CD14-positive monocyte (primary cell): ENCODE results near the gene GRIA3. TPM values are rescaled to one million over a fixed set of nuclear protein-coding genes. Genes with fewer than 3 reads are reported as not detected.

ENCODE experiments used
- DNase-seq, 3 donors: peaks; one replicate each; pipeline ENCODE4 v3.0.0-alpha.2; 2011 to 2022
- H2AFZ ChIP-seq: 2 replicates; pipeline ENCODE4 v1.6.0; 2012; ENCODE audit warnings: mild to moderate bottlenecking, low read depth, low read length, inconsistent platforms; ENCODE audit not compliant: insufficient read depth, poor library complexity, severe bottlenecking
- H3K27ac ChIP-seq, 2 donors: 1 replicate in 1 of 2; 2 replicates in 1 of 2; pipeline ENCODE4 v1.5.1; 2012 to 2013; ENCODE audit warnings: low read length in 2 of 2, control low read depth in 1 of 2, inconsistent platforms in 1 of 2, low read depth in 1 of 2, mild to moderate bottlenecking in 1 of 2
- H3K27me3 ChIP-seq, 2 donors: one replicate each; pipeline versions ENCODE4 v1.6.0 to v1.6.1; 2011 to 2013; ENCODE audit warnings: low read length in 2 of 2; ENCODE audit not compliant: control insufficient read depth in 2 of 2, insufficient read depth in 2 of 2
- H3K36me3 ChIP-seq, 2 donors: replicated peaks in 1 of 2; 1 replicate in 1 of 2; 2 replicates in 1 of 2; pipeline versions ENCODE4 v1.5.1 to v1.6.1; 2012 to 2013; ENCODE audit warnings: low read length in 2 of 2, control low read depth in 1 of 2, inconsistent platforms in 1 of 2, mild to moderate bottlenecking in 1 of 2; ENCODE audit not compliant: insufficient read depth in 2 of 2, control insufficient read depth in 1 of 2
- H3K4me1 ChIP-seq, 2 donors: 1 replicate in 1 of 2; 2 replicates in 1 of 2; pipeline versions ENCODE4 v1.5.1 to v1.6.1; 2012 to 2013; ENCODE audit warnings: low read length in 2 of 2, control low read depth in 1 of 2, inconsistent platforms in 1 of 2, mild to moderate bottlenecking in 1 of 2, moderate library complexity in 1 of 2; ENCODE audit not compliant: insufficient read depth in 2 of 2, control insufficient read depth in 1 of 2
- H3K4me2 ChIP-seq: replicated peaks from 2 replicates; pipeline ENCODE3; 2012; ENCODE audit warnings: low read length, moderate library complexity, mild to moderate bottlenecking; ENCODE audit not compliant: poor library complexity, severe bottlenecking; ENCODE audit errors: extremely low read depth
- H3K4me3 ChIP-seq, 3 experiments: fragments of 200-600 bp in 1 of 3; sonication (generic) in 1 of 3; replicated peaks in 1 of 3; 1 replicate in 2 of 3; 2 replicates in 1 of 3; pipeline ENCODE4 v1.5.1; 2011 to 2013; ENCODE audit warnings: low read length in 3 of 3, mild to moderate bottlenecking in 3 of 3, control low read depth in 2 of 3, low read depth in 2 of 3, inconsistent platforms in 1 of 3, moderate library complexity in 1 of 3
- H3K79me2 ChIP-seq: 2 replicates; pipeline ENCODE4 v1.6.0; 2012; ENCODE audit warnings: mild to moderate bottlenecking, control low read depth, inconsistent platforms, low read length, moderate library complexity; ENCODE audit not compliant: insufficient read depth
- H3K9ac ChIP-seq: 2 replicates; pipeline ENCODE4 v1.6.0; 2017; ENCODE audit warnings: low read length, mild to moderate bottlenecking; ENCODE audit not compliant: insufficient read depth, poor library complexity, severe bottlenecking
- H3K9me3 ChIP-seq, 2 donors: replicated peaks in 1 of 2; 1 replicate in 1 of 2; 2 replicates in 1 of 2; pipeline versions ENCODE4 v1.5.1 to v1.6.1; 2012 to 2013; ENCODE audit warnings: low read length in 2 of 2, control low read depth in 1 of 2; ENCODE audit not compliant: control insufficient read depth in 1 of 2, insufficient read depth in 1 of 2
- H4K20me1 ChIP-seq: 2 replicates; pipeline ENCODE4 v1.6.0; 2012; ENCODE audit warnings: mild to moderate bottlenecking, low read length, control low read depth, moderate library complexity; ENCODE audit not compliant: insufficient read depth
- H3K27ac Mint-ChIP-seq, 7 donors: one replicate each; pipeline ENCODE4 v1.8.0; 2020; ENCODE audit warnings: mild to moderate bottlenecking in 7 of 7, mixed read lengths in 7 of 7, moderate library complexity in 6 of 7, inconsistent platforms in 2 of 7
- H3K27me3 Mint-ChIP-seq, 3 donors: one replicate each; pipeline ENCODE4 v1.8.0; 2021 to 2022; ENCODE audit warnings: low read depth in 3 of 3, mild to moderate bottlenecking in 3 of 3, mixed read lengths in 3 of 3, moderate library complexity in 3 of 3, inconsistent platforms in 1 of 3
- H3K36me3 Mint-ChIP-seq, 2 donors: one replicate each; pipeline ENCODE4 v1.8.0; 2020; ENCODE audit warnings: mixed read lengths in 2 of 2, inconsistent platforms in 1 of 2, mild to moderate bottlenecking in 1 of 2
- H3K4me1 Mint-ChIP-seq: one replicate; pipeline ENCODE4 v1.8.0; 2020; ENCODE audit warnings: mild to moderate bottlenecking, mixed read lengths
- H3K4me3 Mint-ChIP-seq, 2 donors: one replicate each; pipeline ENCODE4 v1.8.0; 2020; ENCODE audit warnings: mild to moderate bottlenecking in 2 of 2, mixed read lengths in 2 of 2, moderate library complexity in 1 of 2
- H3K9me3 Mint-ChIP-seq, 7 donors: one replicate each; pipeline ENCODE4 v1.8.0; 2020 to 2022; ENCODE audit warnings: mixed read lengths in 7 of 7, mild to moderate bottlenecking in 6 of 7, moderate library complexity in 6 of 7, inconsistent platforms in 2 of 7
- CTCF ChIP-seq: fragments of 200-600 bp; IDR thresholded peaks from one replicate; pipeline ENCODE4 v1.8.0; 2022; ENCODE audit warnings: antibody characterized with exemption, mild to moderate bottlenecking
- WGBS: methylation state at CpG from one replicate; pipeline ENCODE4 v1.1.5; 2013; ENCODE audit warnings: missing lambda C conversion rate; ENCODE audit not compliant: insufficient coverage; 5-methylcytosine and 5-hydroxymethylcytosine counted together
- intact Hi-C, 2 donors: fragments of 100-400 bp; cut with micrococcal nuclease; formaldehyde crosslinking; loops; one replicate each; pipeline versions ENCODE4 v1.15.0 to v1.15.1; 2023
- polyA plus RNA-seq, 3 donors: library from polyadenylated mRNA; depleted of rRNA in 1 of 3; unstranded in 2 of 3; stranded (reverse) in 1 of 3; fragments of 300-500 nt in 2 of 3; fragments of >200 nt in 1 of 3; fragmentation: Illumina TruSeq in 2 of 3; gene quantifications; 1 replicate in 2 of 3; 2 replicates in 1 of 3; pipeline ENCODE4 v1.2.3, GENCODE V29; 2012 to 2021

GRIA3 gene
- polyA plus RNA-seq, 3 donors: not detected

- no peaks in the 10 kb centered on the region for H3K79me2 ChIP-seq
- H3K27me3 ChIP-seq: no peaks in the 10 kb centered on the region
- H3K27ac ChIP-seq: no peak overlapping the region
- no peak overlapping the region for H3K9ac ChIP-seq
- DNase-seq: no peak
- H3K36me3 ChIP-seq: no peaks in the 10 kb centered on the region
- Mint-ChIP-seq H3K36me3 (no peaks in the 10 kb centered on the region), H3K27me3 (no peaks in the 10 kb centered on the region), H3K4me1 (no peaks in the 10 kb centered on the region), H3K9me3 (peaks cover 0 to 2% (median 0%) of the 10 kb centered on the region in 7 donors), H3K27ac (no peak overlapping the region), H3K4me3 (no peak overlapping the region)
- H2AFZ ChIP-seq: no peak overlapping the region
- no peak overlapping the region for H3K4me3 ChIP-seq
- no CpG with 5 or more reads among the region's 7 CpGs for WGBS
- no peak overlapping the region for H3K4me2 ChIP-seq
- no peaks in the 10 kb centered on the region for H4K20me1 ChIP-seq
- no peaks in the 10 kb centered on the region for H3K4me1 ChIP-seq
- intact Hi-C loops: no loop called here
- TF ChIP-seq CTCF: no peak
- no peaks in the 10 kb centered on the region for H3K9me3 ChIP-seq
These were observed 30.2 kb upstream of the GRIA3 start for GRCh38 chrX:123153846-123154335.

- H3K36me3 ChIP-seq: no peaks in the 10 kb centered on the region
- WGBS: no CpG with 5 or more reads among the region's 1 CpG
- TF ChIP-seq CTCF: no peak
- H3K79me2 ChIP-seq: no peaks in the 10 kb centered on the region
- no peak for DNase-seq
- H3K4me1 ChIP-seq: no peaks in the 10 kb centered on the region
- no peak overlapping the region for H3K27ac Mint-ChIP-seq
- no peak overlapping the region for H3K4me2 ChIP-seq
- no peaks in the 10 kb centered on the region for H3K27me3 Mint-ChIP-seq
- H3K9ac ChIP-seq: no peak overlapping the region
- no peak overlapping the region for H3K4me3 Mint-ChIP-seq
- no peaks in the 10 kb centered on the region for H4K20me1 ChIP-seq
- H3K27ac ChIP-seq: no peak overlapping the region
- intact Hi-C loops: no loop called here
- H3K4me1 Mint-ChIP-seq: no peaks in the 10 kb centered on the region
- no peaks in the 10 kb centered on the region for H3K27me3 ChIP-seq
- H3K4me3 ChIP-seq: no peak overlapping the region
- no peaks in the 10 kb centered on the region for H3K36me3 Mint-ChIP-seq
- H2AFZ ChIP-seq: no peak overlapping the region
- H3K9me3 Mint-ChIP-seq: peaks cover 0 to 3% (median 0%) of the 10 kb centered on the region in 7 donors
- no peaks in the 10 kb centered on the region for H3K9me3 ChIP-seq
These were observed 28.8 kb upstream of the GRIA3 start for GRCh38 chrX:123155327-123155726.
